Urinary bladder (tissue), 4 donors: Measurements from ENCODE around the gene TMEM131L. TPM values are rescaled to one million over a fixed set of nuclear protein-coding genes. Genes with fewer than 3 reads are reported as not detected.

ENCODE experiments used
- DNase-seq: peaks from one replicate; pipeline ENCODE4 v3.0.0-alpha.2; 2015; ENCODE audit errors: extremely low spot score
- H3K27ac ChIP-seq: one replicate; pipeline ENCODE4 v1.5.1; 2013; ENCODE audit warnings: low read depth, mild to moderate bottlenecking, moderate library complexity
- H3K36me3 ChIP-seq: one replicate; pipeline ENCODE4 v1.6.1; 2013; ENCODE audit warnings: mild to moderate bottlenecking, moderate library complexity; ENCODE audit not compliant: insufficient read depth
- H3K4me1 ChIP-seq: one replicate; pipeline ENCODE4 v1.6.1; 2013; ENCODE audit warnings: mild to moderate bottlenecking, moderate library complexity; ENCODE audit not compliant: insufficient read depth
- H3K4me3 ChIP-seq: one replicate; pipeline ENCODE4 v1.5.1; 2013; ENCODE audit warnings: low read depth, low read length
- WGBS: extraction: QIAGEN DNeasy Blood & Tissue Kit; methylation state at CpG from one replicate; pipeline ENCODE4 v1.1.7; 2013; 5-methylcytosine and 5-hydroxymethylcytosine counted together
- polyA plus RNA-seq: library from polyadenylated mRNA; stranded (reverse); fragments of 200-250 nt; gene quantifications from one replicate; pipeline ENCODE4 v1.2.3, GENCODE V29; 2013
- total RNA-seq: library from RNA; depleted of rRNA; stranded (reverse); fragments of >200 nt; gene quantifications from one replicate; pipeline ENCODE4 v1.2.3, GENCODE V29; 2014
- donor health status: healthy with polysubstance abuse.
- donor health status: healthy.

TMEM131L gene
- total and polyA plus RNA-seq, 2 donors, result 9.6 to 70.0 TPM

GRCh38 chr4:153476829-153477574 is 10.8 kb downstream of the TMEM131L start:
- no peaks in the 10 kb centered on the region for H3K36me3 ChIP-seq
- WGBS, result 77% methylated on average over 8 of the region's 8 CpGs
- DNase-seq, result no peak
- H3K4me1 ChIP-seq, result no peaks in the 10 kb centered on the region
- H3K27ac ChIP-seq, result no peak overlapping the region
- H3K4me3 ChIP-seq, result no peak overlapping the region

DNA sequence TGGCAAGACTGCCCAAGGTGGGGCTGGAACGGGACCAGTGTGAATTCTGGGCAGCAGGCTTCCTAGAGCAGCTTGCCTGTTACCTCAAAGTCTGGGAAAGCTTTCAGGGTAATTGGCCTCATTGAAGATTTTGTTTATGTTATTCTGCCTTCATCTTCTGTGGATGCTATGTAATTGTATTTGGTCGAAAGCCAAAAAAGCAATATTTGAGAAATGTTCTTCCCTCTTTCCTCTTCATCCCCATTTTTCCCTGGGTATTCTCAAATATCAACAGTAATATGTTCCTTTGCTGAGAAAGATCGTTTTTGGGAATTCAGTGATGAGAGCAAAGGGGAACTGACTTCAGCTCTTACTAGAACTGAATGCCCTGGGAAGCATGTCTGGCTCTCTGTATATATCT is 12.9 kb downstream of the TMEM131L start:
- H3K36me3 ChIP-seq, result no peaks in the 10 kb centered on the region
- H3K27ac ChIP-seq, result no peak overlapping the region
- WGBS, result 46% methylated on average over 3 of the region's 3 CpGs
- no peak overlapping the region for H3K4me3 ChIP-seq
- H3K4me1 ChIP-seq, result no peaks in the 10 kb centered on the region
- no peak for DNase-seq

DNA sequence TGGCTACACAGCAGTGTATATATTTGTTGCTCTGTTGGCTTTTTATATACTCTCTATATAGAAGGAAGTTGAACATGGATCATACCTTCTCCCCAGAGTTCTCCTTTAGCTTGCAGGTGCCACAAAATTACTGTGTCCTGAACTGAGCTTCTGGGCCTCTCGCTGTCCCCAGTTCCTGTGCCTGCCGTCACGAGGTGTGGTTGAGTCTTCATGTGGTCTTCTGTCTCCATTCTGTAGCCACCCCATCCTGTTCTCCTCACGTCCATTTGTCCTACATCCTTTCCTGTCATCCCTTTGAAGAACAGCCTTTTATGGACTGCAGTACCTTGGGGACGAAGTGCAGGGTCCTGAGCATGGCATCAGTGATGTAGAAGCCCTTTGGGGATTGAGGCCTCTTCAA is 14.5 kb downstream of the TMEM131L start:
- DNase-seq, result no peak
- 91% methylated on average over 5 of the region's 5 CpGs for WGBS
- Histone ChIP-seq H3K36me3 (no peaks in the 10 kb centered on the region), H3K4me3 (no peak overlapping the region), H3K27ac (no peak overlapping the region), H3K4me1 (no peaks in the 10 kb centered on the region)

DNA sequence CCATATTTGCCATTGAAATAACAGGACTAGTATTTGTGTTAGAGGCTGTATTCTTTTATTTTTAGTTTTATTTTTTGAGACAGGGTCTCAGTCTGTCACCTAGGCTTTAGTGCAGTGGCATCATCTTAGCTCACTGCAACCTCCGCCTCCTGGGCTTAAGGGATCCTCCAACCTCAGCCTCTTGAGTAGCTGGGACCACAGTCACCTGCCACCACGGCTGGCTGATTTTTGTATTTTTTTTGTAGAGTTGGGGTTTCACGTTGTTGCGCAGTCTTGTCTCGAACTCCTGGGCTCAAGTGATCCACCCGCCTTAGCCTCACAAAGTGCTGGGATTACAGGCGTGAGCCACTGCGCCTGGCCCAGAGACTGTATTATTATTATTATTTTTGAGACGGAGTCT is 15.3 kb downstream of the TMEM131L start:
- H3K27ac ChIP-seq, result no peak overlapping the region
- H3K4me3 ChIP-seq, result no peak overlapping the region
- no peak for DNase-seq
- 97% methylated on average over 9 of the region's 9 CpGs for WGBS
- H3K4me1 ChIP-seq, result no peaks in the 10 kb centered on the region
- no peaks in the 10 kb centered on the region for H3K36me3 ChIP-seq

GRCh38 chr4:153483432-153484418 is 17.6 kb downstream of the TMEM131L start:
- H3K27ac ChIP-seq, result no peak overlapping the region
- H3K4me3 ChIP-seq, result no peak overlapping the region
- no peaks in the 10 kb centered on the region for H3K36me3 ChIP-seq
- DNase-seq, result no peak
- WGBS, result 70% methylated on average over 10 of the region's 10 CpGs
- H3K4me1 ChIP-seq, result no peaks in the 10 kb centered on the region

GRCh38 chr4:153485359-153485758 is 19.2 kb downstream of the TMEM131L start:
- Histone ChIP-seq H3K27ac (no peak overlapping the region), H3K4me3 (no peak overlapping the region), H3K36me3 (no peaks in the 10 kb centered on the region), H3K4me1 (no peaks in the 10 kb centered on the region)
- no peak for DNase-seq
- 95% methylated on average over 2 of the region's 2 CpGs for WGBS

DNA sequence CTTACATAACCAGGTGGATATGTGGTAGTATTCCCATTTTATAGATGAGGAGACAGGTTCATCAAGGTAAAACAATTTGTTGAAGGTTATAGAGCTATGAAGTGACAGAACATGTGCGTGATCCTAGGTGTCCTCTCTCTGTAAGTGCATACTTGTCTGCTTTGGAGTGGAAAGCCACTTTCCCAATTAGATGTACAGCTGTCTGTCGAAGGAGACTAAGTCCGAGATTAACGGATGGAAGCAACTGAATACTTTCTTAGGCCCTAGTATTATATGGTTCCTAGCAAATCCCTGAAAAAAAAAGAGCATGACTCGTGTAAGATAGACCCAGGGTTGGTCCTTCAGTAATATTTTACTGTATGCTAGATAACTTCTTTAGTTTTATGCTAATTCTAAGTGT is 19.7 kb downstream of the TMEM131L start:
- DNase-seq, result no peak
- Histone ChIP-seq H3K4me1 (no peaks in the 10 kb centered on the region), H3K27ac (no peak overlapping the region), H3K36me3 (no peaks in the 10 kb centered on the region), H3K4me3 (no peak overlapping the region)
- 76% methylated on average over 5 of the region's 5 CpGs for WGBS

DNA sequence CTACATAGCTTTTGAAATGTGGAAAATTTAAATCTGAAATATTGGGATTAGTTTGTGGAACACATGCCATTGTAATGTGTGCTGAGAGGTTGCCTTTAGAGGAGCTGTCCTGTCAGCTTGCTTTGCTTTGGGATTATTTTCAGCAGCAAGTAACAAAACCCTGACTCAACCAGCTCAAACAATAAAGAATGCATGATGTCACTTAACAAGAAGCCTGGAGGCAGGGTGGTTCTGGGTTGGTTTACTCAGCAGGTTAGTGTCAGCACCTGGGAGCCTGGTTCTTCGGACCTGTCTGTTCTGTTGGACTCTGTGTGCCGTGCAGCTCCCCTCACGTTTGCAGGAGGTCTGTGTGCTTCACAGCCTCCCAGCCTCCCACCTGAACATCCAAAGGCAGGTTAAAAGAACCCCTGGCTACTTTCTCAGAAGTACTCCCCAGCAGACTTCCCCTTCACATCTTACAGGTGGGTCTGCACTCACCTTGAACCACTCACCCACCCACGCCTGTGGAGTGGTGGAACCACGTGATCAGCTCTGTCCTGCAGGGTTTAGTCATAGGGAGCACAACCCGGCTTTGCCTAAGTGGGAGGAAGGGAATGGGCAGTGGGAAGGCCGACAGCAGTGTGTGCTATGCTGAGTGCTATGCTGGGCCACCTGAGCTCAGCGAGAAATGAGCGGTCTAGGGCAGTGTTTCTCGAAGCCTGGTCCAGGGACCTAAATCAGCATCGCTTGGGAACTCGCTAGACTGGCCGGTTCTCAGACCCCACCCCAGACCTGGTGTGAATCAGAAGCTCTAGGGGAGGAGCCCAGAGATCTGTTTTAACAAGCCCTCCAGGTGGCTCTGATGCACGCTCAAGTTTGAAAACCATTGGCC is 20.4 kb downstream of the TMEM131L start:
- H3K36me3 ChIP-seq, result no peaks in the 10 kb centered on the region
- WGBS, result 71% methylated on average over 14 of the region's 14 CpGs
- no peak overlapping the region for H3K27ac ChIP-seq
- H3K4me3 ChIP-seq, result no peak overlapping the region
- no peaks in the 10 kb centered on the region for H3K4me1 ChIP-seq
- no peak for DNase-seq

DNA sequence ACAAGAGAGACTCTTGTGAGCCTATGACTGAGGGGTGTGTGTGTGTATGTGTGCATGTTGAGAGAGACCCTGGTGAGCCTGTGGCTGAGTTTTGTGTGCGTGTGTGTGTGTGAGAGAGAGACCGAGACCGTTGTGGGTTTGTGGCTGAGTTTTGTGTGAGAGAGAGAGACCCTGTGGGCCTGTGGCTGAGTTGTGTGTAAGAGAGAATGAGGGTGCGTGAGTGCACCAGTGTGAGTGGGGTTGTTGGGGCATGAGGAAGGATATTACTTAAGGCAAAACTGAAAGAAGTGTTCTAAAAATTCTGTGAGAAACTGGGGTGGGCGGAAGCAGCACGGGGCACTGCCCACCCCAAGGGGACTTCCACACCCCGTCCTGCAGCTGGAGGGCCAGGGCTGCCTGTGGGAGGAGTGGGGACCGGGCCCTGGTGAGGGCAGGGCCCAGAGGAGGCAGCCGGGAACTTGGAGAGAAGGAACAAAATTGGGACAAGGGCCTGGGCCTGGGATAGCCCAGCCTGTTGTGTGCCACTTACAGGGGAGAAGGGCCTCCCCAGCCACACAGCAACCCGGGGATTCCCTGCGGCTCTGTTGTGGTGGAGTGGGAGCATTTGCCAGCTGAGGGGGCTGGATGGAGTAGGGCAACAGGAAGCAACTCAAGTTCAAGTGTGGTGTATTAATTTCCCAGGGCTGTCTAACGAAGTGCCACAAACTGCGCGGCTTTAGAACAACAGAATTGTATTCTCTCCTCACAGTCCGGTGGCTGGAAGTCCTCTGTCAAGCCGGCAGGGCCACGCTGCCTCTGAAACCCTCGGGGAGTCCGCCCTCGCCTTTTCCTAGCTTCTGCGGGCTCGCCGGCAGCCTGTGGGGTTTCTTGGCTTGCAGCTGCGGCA is 22.1 kb downstream of the TMEM131L start:
- WGBS, result 59% methylated on average over 24 of the region's 24 CpGs
- H3K27ac ChIP-seq, result peak overlapping the region; percentile 33
- H3K4me3 ChIP-seq, result no peak overlapping the region
- no peaks in the 10 kb centered on the region for H3K36me3 ChIP-seq
- DNase-seq, result no peak
- no peaks in the 10 kb centered on the region for H3K4me1 ChIP-seq

DNA sequence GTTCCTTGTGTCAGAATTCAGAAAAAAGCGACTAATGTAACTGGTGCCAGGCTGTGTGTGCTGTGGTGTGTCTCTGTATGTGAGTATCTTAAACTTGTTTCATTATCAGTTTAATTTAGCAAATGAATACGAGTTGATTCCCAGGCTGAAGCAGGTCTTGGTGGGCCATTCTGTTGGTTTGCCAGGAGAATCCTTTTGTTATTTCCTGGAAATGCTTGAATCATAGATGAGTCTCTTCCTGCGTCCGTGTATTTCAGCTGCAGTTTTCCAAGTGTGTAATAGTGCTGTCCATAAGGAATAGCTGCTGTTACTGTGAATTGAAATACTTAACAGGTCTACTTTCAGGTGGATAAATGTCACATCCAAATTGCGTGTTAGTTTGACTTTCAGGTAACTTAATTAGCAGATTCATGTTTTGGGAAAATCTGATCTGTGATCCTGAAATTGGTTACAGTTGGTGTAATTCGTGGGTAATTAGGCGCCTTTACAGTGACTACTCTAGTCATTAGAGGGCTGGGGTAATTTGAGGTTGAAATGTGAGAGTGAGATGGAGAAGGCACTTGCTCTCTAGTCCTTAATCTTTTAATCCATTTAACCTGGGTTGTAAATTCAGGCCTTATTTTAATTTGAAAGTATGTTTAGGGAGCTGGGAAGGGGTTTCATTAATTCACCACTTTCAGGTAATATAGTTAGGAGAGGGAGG is 23.8 kb downstream of the TMEM131L start:
- no peaks in the 10 kb centered on the region for H3K4me1 ChIP-seq
- WGBS, result 89% methylated on average over 7 of the region's 7 CpGs
- no peak overlapping the region for H3K27ac ChIP-seq
- no peak overlapping the region for H3K4me3 ChIP-seq
- no peaks in the 10 kb centered on the region for H3K36me3 ChIP-seq
- DNase-seq, result no peak

- Histone ChIP-seq H3K36me3 (no peaks in the 10 kb centered on the region), H3K4me1 (no peaks in the 10 kb centered on the region), H3K27ac (no peak overlapping the region), H3K4me3 (no peak overlapping the region)
- WGBS, result 90% methylated on average over 8 of the region's 8 CpGs
- DNase-seq, result no peak
These were observed 24.9 kb downstream of the TMEM131L start for GRCh38 chr4:153490985-153491483.

- 92% methylated on average over 10 of the region's 10 CpGs for WGBS
- Histone ChIP-seq H3K4me1 (no peaks in the 10 kb centered on the region), H3K4me3 (no peak overlapping the region), H3K36me3 (no peaks in the 10 kb centered on the region), H3K27ac (no peak overlapping the region)
- no peak for DNase-seq
These were observed 28.4 kb downstream of the TMEM131L start for GRCh38 chr4:153494562-153494961.
